ENCODE data around the gene TTC13. TPM values are rescaled to one million over a fixed set of nuclear protein-coding genes. Genes with fewer than 3 reads are reported as not detected.
"Not testable (repeated sequence)": the region's sequence is repeated elsewhere in the genome, so short reads cannot be mapped to it uniquely, and the experiment has no call there.

TTC13 gene
- 1 to 10 TPM; 4.2 to 6.4 (median 4.3) TPM for polyA plus RNA-seq

- 0% methylated on average over 55 to 79 of the region's 79 CpGs for WGBS, 3 donors
- H3K27ac ChIP-seq (ENCODE audit: low read depth, low read length), result peak within 1 kb of the TSS; percentile 11
Measured at GRCh38 chr1:230978491-230979388, at the start of gene TTC13, which contains the start of gene ARV1. TTC13 (minus strand) TSS chr1:230978861; CDS start chr1:230978830, 31 bp downstream. ARV1 (plus strand) TSS chr1:230979094; CDS start chr1:230979106, 12 bp downstream.

- H3K27ac ChIP-seq (ENCODE audit: low read depth, low read length), result no peak overlapping the region
- 95 to 96% (median 95%) methylated on average over 10 of the region's 10 CpGs for WGBS, 3 donors
Measured at GRCh38 chr1:231027971-231028370, 49.3 kb upstream of the TTC13 start.

GRCh38 chr1:231027136-231027925 is 48.7 kb upstream of the TTC13 start:
- H3K27ac ChIP-seq (ENCODE audit: low read depth, low read length), result no peak overlapping the region
- WGBS, 3 donors, result 82% methylated on average over 23 of the region's 23 CpGs

GRCh38 chr1:231026576-231026975 is 47.9 kb upstream of the TTC13 start:
- no peak overlapping the region for H3K27ac ChIP-seq (ENCODE audit: low read depth, low read length)
- 77 to 85% (median 82%) methylated on average over 6 of the region's 6 CpGs for WGBS, 3 donors

GRCh38 chr1:231023150-231023549 is 44.5 kb upstream of the TTC13 start:
- 92 to 94% (median 94%) methylated on average over 9 of the region's 9 CpGs for WGBS, 3 donors
- no peak overlapping the region for H3K27ac ChIP-seq (ENCODE audit: low read depth, low read length)

- WGBS, 3 donors, result 92 to 96% (median 94%) methylated on average over 7 of the region's 7 CpGs
- not testable (repeated sequence) for H3K27ac ChIP-seq (ENCODE audit: low read depth, low read length)
Measured at GRCh38 chr1:231022543-231022942, 43.9 kb upstream of the TTC13 start.

- WGBS, 3 donors, result 68 to 87% (median 72%) methylated on average over 12 of the region's 12 CpGs
Measured at GRCh38 chr1:231021540-231022031, 42.9 kb upstream of the TTC13 start.

GRCh38 chr1:231020816-231021215 is 42.2 kb upstream of the TTC13 start:
- no peak overlapping the region for H3K27ac ChIP-seq (ENCODE audit: low read depth, low read length)

More at GRCh38 chr1:231021540-231022031, 42.9 kb upstream of the TTC13 start:
- no peak overlapping the region for H3K27ac ChIP-seq (ENCODE audit: low read depth, low read length)

GRCh38 chr1:231020139-231020601 is 41.5 kb upstream of the TTC13 start:
- H3K27ac ChIP-seq (ENCODE audit: low read depth, low read length), result no peak overlapping the region
- WGBS, 3 donors, result 60 to 81% (median 69%) methylated on average over 14 of the region's 14 CpGs

More at GRCh38 chr1:231020816-231021215, 42.2 kb upstream of the TTC13 start:
- 52 to 61% (median 53%) methylated on average over 7 of the region's 7 CpGs for WGBS, 3 donors

- no peak overlapping the region for H3K27ac ChIP-seq (ENCODE audit: low read depth, low read length)
- 91 to 94% (median 92%) methylated on average over 14 of the region's 14 CpGs for WGBS, 3 donors
Measured at GRCh38 chr1:231019711-231020110, 41.0 kb upstream of the TTC13 start.

- no peak overlapping the region for H3K27ac ChIP-seq (ENCODE audit: low read depth, low read length)
Measured at GRCh38 chr1:231016966-231017365, 38.3 kb upstream of the TTC13 start.

GRCh38 chr1:231016234-231016633 is 37.6 kb upstream of the TTC13 start:
- H3K27ac ChIP-seq (ENCODE audit: low read depth, low read length), result no peak overlapping the region
- 91 to 96% (median 96%) methylated on average over 6 of the region's 6 CpGs for WGBS, 3 donors

More at GRCh38 chr1:231016966-231017365, 38.3 kb upstream of the TTC13 start:
- WGBS, 3 donors, result 86 to 93% (median 90%) methylated on average over 5 of the region's 5 CpGs

- WGBS, 3 donors, result 76 to 92% (median 86%) methylated on average over 3 of the region's 3 CpGs
- H3K27ac ChIP-seq (ENCODE audit: low read depth, low read length), result no peak overlapping the region
Measured at GRCh38 chr1:231013391-231014015, 34.8 kb upstream of the TTC13 start.

- 85 to 97% (median 86%) methylated on average over 5 of the region's 5 CpGs for WGBS, 3 donors
- no peak overlapping the region for H3K27ac ChIP-seq (ENCODE audit: low read depth, low read length)
Measured at GRCh38 chr1:231011963-231012362, 33.3 kb upstream of the TTC13 start.

GRCh38 chr1:231011360-231011759 is 32.7 kb upstream of the TTC13 start:
- 96 to 98% (median 97%) methylated on average over 2 of the region's 2 CpGs for WGBS, 3 donors
- H3K27ac ChIP-seq (ENCODE audit: low read depth, low read length), result no peak overlapping the region

- not testable (repeated sequence) for H3K27ac ChIP-seq (ENCODE audit: low read depth, low read length)
- WGBS, 3 donors, result 60 to 75% (median 67%) methylated on average over 1 of the region's 1 CpG
Measured at GRCh38 chr1:231007535-231007934, 28.9 kb upstream of the TTC13 start.

- H3K27ac ChIP-seq (ENCODE audit: low read depth, low read length), result no peak overlapping the region
Measured at GRCh38 chr1:231001892-231002291, 23.2 kb upstream of the TTC13 start.

GRCh38 chr1:231000639-231001038 is 22.0 kb upstream of the TTC13 start:
- WGBS, 3 donors, result 83 to 100% (median 100%) methylated on average over 1 of the region's 1 CpG
- no peak overlapping the region for H3K27ac ChIP-seq (ENCODE audit: low read depth, low read length)

All from adipose tissue (tissue), 3 donors.